ENCODE measurements around the gene RHBDD1.

DNA sequence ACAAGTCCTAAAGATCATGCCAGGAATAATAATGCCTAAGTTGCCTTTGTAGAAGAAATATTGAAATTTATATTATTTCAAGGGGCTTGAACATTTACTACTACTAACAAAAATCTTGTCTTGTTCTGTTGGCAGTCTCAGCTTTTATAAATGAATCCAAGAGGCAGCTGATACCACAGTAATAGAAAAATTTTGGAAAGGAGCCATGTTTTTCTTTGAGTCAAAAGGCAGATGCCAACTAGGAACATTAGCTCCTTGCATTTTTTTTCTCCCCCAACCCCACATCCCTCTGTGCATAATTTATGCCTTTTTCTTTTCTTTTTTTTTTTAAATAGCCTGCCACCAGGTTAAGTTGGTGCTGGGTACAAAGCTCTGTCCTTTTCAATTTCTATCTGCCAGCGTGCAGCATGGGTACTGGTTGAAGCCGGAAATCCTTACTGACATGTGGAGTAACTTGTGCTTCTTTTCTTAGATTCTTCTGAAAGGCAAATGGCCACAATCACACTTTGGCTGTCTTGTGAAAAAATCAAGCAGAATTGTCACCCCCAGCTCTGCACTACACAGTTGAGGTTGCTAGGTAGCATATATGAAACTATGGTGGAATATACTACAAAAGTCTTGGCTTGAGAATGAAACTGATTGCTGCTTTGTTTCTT lies 98.8 kb downstream of the RHBDD1 start:
- TF ChIP-seq POLR2A (IDR thresholded peaks at IDR 0.05; ENCODE audit: low read length) (no peak), GATA1 (IDR thresholded peaks at IDR 0.05; ENCODE audit: low read depth, low read length) (no peak)

Measured in erythroblast (primary cell).